ENCODE results near the gene URB2. TPM values are rescaled to one million over a fixed set of nuclear protein-coding genes. Genes with fewer than 3 reads are reported as not detected.
"Not testable (repeated sequence)": the region's sequence is repeated elsewhere in the genome, so short reads cannot be mapped to it uniquely, and the experiment has no call there.

The URB2 gene
- total RNA-seq, 1 experiment from 2014 or later: 17.6 TPM

DNA sequence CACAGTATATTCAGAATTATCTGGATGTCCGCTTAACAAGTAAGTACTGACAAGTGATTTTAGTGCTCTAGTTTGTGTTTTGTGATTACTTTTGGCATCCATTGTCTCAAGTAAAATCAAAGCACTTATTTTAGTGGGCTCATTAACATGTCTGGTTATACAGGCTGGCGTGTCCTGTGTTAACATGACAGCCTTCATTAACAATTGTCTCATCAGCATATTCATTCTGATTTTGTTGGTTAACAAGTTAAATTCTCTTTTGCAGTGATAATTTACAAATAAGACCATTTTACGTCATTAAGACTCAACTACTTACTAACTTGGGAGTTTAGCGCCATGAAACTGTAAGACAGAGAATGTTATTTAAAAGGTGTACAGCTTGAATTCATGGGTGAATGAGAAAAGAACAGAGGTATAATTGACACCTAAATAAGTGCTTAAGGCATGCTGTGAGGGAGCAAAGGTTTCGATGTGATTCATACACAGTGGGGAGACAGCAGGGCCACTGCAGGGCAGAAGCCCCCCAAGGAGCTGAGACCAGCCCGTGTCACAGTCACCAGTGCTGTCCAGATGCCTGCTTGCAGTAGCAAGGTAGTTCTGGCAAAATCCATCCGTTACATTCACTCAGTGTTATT is 22.6 kb upstream of the URB2 start:
- no peak for DNase-seq (ENCODE audit: low read depth, low spot score)
- in situ Hi-C loops (cut with HindIII; ENCODE audit: low pct_unique_long_range_greater_than_20kb, low sequenced_read_pairs): no loop called here

- DNase-seq (ENCODE audit: low read depth, low spot score): no peak
- in situ Hi-C loops (cut with HindIII; ENCODE audit: low pct_unique_long_range_greater_than_20kb, low sequenced_read_pairs): no loop called here
Measured at GRCh38 chr1:229607370-229607769, 18.7 kb upstream of the URB2 start.

DNA sequence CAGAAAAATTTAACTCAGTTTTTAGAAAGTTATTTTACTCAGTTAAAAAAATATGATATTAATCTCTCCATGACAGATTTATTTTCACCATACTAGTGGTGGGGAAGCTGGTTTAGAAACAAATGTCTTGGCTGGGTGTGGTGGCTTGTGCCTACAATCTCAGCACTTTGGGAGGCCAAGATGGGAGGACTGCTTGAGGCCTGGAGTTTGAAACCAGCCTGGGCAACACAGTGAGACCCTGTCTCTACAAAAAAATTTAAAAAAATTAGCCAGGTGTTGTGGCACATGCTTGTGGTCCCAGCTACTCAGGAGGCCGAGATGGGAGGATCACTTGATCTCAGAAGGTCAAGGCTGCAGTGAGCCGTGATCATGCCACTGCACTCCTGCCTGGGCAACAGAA is 17.5 kb upstream of the URB2 start:
- in situ Hi-C loops (cut with HindIII; ENCODE audit: low pct_unique_long_range_greater_than_20kb, low sequenced_read_pairs): no loop called here
- DNase-seq (ENCODE audit: low read depth, low spot score): no peak

- in situ Hi-C loops (cut with HindIII; ENCODE audit: low pct_unique_long_range_greater_than_20kb, low sequenced_read_pairs): no loop called here
- no peak for DNase-seq (ENCODE audit: low read depth, low spot score)
Measured at GRCh38 chr1:229613938-229614337, 12.1 kb upstream of the URB2 start.

- in situ Hi-C loops (cut with HindIII; ENCODE audit: low pct_unique_long_range_greater_than_20kb, low sequenced_read_pairs): no loop called here
- DNase-seq (ENCODE audit: low read depth, low spot score): no peak
Measured at GRCh38 chr1:229614701-229615100, 11.3 kb upstream of the URB2 start.

DNA sequence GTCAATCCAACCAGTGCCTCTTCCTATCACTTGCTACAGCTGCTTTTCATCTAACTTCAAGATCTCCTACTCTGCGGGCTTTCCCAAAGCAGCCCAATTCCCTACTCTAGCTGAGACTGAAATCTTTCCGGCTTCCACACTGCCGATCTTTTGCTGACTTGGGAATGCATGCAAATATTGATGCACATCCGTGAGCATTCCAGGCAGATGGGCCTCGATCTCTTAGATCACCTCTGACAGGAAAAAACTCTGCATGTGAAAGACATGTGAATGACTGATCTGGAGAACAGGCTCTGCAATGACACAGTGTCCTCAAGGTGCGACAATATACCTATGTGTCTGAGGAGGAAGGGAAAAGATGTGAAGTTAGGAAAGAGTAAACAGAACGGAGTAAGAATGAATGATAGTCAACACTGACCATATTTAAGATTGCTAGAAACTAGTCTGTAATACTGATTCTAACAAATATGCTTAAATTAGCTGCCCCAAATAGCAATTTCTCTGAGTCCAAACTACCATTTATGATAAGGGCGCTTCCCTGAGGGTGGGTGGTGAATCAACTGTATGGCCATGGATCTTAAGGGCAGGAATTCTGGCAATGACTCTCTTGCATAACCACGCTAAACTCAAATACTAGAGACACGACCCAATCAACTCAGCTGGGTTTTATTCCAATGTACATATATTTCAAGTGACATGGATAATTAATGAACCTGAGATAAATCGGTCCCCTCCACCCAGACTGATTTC is 8.5 kb upstream of the URB2 start:
- DNase-seq (ENCODE audit: low read depth, low spot score): no peak
- in situ Hi-C loops (cut with HindIII; ENCODE audit: low pct_unique_long_range_greater_than_20kb, low sequenced_read_pairs): no loop called here

- in situ Hi-C loops (cut with HindIII; ENCODE audit: low pct_unique_long_range_greater_than_20kb, low sequenced_read_pairs): no loop called here
- DNase-seq (ENCODE audit: low read depth, low spot score): no peak
Measured at GRCh38 chr1:229619002-229619401, 7.0 kb upstream of the URB2 start.

DNA sequence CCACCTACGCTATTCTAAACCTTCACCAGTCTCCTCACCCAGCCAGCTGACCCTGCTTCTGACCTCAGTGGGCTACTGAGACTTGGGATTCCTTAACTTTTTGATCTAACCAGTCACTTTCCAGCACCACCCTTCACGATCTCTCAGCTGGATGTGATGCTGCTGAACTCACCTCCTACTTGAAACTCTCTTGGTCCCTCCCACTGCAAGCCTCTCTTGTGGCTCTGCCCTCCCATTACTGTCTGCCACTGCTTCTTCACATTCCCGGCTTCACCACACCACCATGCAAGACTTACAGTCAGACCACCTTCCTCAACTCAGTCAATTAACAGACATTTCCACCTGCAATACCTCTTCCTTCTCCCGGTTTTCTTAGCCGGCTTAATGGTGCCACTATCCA is 6.4 kb upstream of the URB2 start:
- in situ Hi-C loops (cut with HindIII; ENCODE audit: low pct_unique_long_range_greater_than_20kb, low sequenced_read_pairs): no loop called here
- DNase-seq (ENCODE audit: low read depth, low spot score): no peak

- in situ Hi-C loops (cut with HindIII; ENCODE audit: low pct_unique_long_range_greater_than_20kb, low sequenced_read_pairs): no loop called here
- DNase-seq (ENCODE audit: low read depth, low spot score): no peak
Measured at GRCh38 chr1:229620876-229621275, 5.2 kb upstream of the URB2 start.

- in situ Hi-C loops (cut with HindIII; ENCODE audit: low pct_unique_long_range_greater_than_20kb, low sequenced_read_pairs): no loop called here
- DNase-seq (ENCODE audit: low read depth, low spot score): no peak
Measured at GRCh38 chr1:229621663-229622062, 4.4 kb upstream of the URB2 start.

DNA sequence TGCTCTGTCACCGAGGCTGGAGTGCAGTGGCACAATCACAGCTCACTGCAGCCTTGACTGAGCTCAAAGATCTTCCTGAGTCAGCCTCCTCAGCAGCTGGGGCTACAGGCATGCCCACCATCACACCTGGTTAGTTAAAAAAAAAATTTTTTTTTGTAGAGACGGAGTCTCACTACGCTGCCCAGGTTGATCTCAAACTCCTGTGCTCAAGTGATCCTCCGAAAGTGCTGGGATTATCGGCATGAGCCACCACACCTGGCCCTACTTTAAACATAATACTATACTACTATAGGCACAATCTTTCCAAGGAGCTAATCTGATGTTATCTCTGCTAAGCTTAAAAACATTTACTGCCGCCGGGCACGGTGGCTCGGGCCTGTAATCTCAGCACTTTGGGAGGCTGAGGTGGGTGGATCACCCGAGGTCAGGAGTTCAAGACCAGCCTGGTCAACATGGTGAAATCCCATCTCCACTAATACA is 3.4 kb upstream of the URB2 start:
- DNase-seq (ENCODE audit: low read depth, low spot score); in situ Hi-C loops (cut with HindIII; ENCODE audit: low pct_unique_long_range_greater_than_20kb, low sequenced_read_pairs): not testable (repeated sequence)

DNA sequence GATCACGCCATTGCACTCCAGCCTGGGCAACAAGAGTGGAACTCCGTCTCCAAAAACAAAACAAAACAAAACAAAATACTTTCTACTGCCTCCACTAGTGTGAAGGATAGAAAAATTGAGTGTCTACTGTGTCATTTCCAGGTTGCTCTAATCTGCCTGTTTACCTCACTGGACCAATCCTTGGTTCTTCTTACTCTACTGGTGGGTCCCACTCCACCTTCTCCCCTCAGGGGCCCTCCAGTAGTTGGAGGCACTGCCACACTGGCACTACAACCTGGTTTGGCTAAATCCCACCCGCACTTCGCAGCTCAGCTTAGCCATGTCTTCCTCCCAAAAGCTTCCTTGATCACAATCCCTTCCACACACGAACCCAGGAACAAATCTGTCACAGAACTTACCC is 2.8 kb upstream of the URB2 start:
- in situ Hi-C loops (cut with HindIII; ENCODE audit: low pct_unique_long_range_greater_than_20kb, low sequenced_read_pairs): no loop called here
- no peak for DNase-seq (ENCODE audit: low read depth, low spot score)

DNA sequence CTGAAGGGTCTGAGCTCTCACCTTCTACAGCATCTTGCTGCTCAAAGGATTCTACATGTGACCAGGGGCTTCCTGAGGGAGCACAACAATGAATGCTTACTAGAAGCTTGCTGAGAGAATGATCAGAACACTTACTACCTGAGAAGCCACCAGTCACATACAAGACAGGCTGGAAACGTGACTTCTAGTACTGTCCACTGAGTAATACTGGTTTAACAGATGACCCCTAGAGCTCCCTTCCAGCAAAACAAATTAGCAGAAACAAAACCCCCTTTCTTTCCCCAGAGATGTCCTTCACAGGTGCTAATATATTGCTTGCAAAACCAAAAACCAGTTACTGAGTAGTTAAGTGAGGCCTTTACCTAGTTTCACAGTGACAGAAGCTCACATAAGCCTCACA is 2.2 kb upstream of the URB2 start:
- DNase-seq (ENCODE audit: low read depth, low spot score): no peak
- in situ Hi-C loops (cut with HindIII; ENCODE audit: low pct_unique_long_range_greater_than_20kb, low sequenced_read_pairs): no loop called here

DNA sequence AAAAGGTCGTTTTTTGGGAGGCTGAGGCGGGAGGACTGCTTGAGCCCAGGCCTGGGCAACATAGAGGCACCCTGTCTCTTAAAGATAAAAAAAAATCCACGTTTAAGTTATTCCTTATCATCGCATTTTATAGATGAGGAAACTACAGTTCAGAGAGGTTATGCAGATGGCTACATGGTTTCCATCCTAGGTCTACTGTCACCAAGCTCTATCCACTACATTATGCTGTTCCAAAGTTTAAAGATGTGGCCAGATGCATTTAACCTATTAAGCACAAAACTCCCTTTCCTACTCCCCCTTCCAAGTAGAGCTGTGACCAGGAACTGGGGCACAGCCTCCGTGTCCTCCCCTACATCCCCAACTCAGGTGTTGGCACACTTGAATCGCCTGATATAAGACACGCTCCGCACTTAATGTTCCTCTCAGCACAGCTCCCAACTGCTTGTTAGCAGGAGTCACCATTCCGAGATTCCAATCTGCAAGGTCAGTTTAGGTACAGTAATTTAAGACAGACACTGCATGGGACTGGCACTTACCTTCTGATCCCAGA is 1.5 kb upstream of the URB2 start:
- DNase-seq (ENCODE audit: low read depth, low spot score): no peak
- in situ Hi-C loops (cut with HindIII; ENCODE audit: low pct_unique_long_range_greater_than_20kb, low sequenced_read_pairs): no loop called here

DNA sequence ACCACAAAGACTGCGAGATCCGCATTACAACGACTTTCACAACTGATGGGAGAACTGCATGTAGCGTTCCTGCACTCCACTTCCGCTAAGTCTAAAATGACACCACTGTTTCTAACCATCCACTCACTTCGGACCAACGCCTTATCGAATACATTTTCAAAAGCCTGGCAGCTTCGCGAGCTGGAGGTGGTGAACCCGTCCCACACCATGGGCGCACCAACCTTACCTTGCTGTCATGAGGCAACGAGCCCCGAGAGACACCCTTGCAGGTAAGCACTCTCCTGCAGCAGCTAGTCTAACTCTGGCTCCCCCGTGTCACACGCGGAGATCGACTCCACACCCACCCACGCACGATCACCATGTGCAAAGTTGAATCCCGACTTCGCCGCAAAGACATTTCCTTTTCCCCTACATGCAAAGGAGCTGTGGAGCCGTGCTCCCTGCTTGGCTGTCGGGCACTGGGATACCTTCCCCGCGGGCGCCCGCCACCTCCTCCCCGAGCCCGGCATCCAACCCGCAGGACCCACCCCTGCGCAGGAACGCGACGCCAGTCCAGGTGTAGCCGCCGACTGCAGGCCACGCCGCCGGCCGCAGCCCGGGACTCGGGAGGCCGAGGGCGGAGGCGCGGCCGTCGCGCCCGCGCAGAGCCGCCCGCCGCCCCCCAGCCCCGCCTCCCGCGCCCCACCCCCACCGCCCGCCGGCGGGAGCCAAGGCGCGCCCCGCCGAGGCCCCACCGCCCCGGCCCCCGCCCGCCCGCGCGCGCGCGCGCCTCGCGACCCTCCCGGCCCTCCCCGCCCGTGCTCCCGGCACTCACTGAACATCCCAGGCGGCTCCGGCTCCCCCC is 754 bp upstream of the URB2 start:
- in situ Hi-C loops (cut with HindIII; ENCODE audit: low pct_unique_long_range_greater_than_20kb, low sequenced_read_pairs): no loop called here
- peak; percentile 16 for DNase-seq (ENCODE audit: low read depth, low spot score)

GRCh38 chr1:229627003-229627402 is 956 bp downstream of the URB2 start:
- no peak for DNase-seq (ENCODE audit: low read depth, low spot score)
- in situ Hi-C loops (cut with HindIII; ENCODE audit: low pct_unique_long_range_greater_than_20kb, low sequenced_read_pairs): no loop called here

- in situ Hi-C loops (cut with HindIII; ENCODE audit: low pct_unique_long_range_greater_than_20kb, low sequenced_read_pairs): no loop called here
- DNase-seq (ENCODE audit: low read depth, low spot score): no peak
Measured at GRCh38 chr1:229629261-229629660, 3.2 kb downstream of the URB2 start.

GRCh38 chr1:229631148-229631547 is 5.1 kb downstream of the URB2 start:
- no peak for DNase-seq (ENCODE audit: low read depth, low spot score)
- in situ Hi-C loops (cut with HindIII; ENCODE audit: low pct_unique_long_range_greater_than_20kb, low sequenced_read_pairs): no loop called here

Measured in SK-MEL-5 (cell line).